ENCODE measurements around the gene NTM.
A peak's percentile ranks its signal among the peaks of the same experiment; 100 is the strongest.

DNA sequence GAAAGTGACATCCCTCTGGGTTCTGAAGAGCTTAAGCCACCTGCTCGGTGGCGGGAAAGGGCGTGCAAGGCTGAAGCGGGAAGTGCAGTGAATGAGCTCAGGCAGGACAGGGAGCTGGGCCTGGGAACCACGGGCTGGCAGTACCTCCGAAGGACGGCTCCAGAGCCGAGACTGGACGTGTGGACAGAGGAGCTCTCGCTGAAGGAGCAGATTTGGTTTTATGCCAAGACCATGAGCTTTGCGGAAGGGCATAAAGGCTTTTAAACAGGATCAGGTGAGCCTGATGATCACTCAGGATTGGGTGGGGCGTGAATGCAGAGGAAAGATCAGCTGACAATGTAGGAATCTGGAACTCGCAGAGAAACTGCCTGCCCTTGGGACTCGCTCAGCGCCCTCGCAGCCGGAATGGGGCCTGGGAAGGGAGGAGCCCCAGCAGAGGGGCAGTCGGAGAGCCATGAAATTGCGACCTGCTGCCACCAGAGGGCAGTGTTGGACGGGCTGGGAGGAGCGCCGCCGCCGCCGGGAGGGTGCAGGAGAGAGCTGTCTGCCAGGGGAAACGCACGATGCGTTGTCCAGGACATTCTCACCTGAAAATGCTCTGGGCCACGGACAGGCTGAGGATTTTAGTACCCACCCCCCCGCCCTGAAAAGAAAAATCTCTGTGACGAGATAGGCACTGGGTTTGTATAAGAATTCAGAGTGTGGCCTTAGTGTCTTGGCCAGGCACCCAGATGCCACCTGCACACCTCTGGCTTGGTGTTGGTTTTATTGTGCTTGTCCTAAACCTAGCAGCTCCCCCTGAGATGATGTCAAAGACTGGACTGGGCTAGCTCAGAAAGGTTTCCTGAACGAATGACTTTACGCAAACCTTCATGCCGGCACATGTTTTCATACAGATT, 324.4 kb downstream of the NTM start:
- TF ChIP-seq, protein P1, sequence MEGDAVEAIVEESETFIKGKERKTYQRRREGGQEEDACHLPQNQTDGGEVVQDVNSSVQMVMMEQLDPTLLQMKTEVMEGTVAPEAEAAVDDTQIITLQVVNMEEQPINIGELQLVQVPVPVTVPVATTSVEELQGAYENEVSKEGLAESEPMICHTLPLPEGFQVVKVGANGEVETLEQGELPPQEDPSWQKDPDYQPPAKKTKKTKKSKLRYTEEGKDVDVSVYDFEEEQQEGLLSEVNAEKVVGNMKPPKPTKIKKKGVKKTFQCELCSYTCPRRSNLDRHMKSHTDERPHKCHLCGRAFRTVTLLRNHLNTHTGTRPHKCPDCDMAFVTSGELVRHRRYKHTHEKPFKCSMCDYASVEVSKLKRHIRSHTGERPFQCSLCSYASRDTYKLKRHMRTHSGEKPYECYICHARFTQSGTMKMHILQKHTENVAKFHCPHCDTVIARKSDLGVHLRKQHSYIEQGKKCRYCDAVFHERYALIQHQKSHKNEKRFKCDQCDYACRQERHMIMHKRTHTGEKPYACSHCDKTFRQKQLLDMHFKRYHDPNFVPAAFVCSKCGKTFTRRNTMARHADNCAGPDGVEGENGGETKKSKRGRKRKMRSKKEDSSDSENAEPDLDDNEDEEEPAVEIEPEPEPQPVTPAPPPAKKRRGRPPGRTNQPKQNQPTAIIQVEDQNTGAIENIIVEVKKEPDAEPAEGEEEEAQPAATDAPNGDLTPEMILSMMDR (IDR thresholded peaks at IDR 0.05; ENCODE audit: low read depth, low read length, poor library complexity, severe bottlenecking) = peak; percentile 78
- TF ChIP-seq EZH2phosphoT487 (IDR thresholded peaks at IDR 0.05; ENCODE audit: borderline replicate concordance, low read length) = no peak
